ENCODE data around the gene UTY. TPM values are rescaled to one million over a fixed set of nuclear protein-coding genes. Genes with fewer than 3 reads are reported as not detected.

Gene UTY
- total RNA-seq, 2 experiments from 2014 or later, result 25.9 to 26.0 TPM

Other genes with a start within 250 kb of the UTY start
- 1 to 10 TPM; 1.1 to 1.4 TPM for gene TMSB4Y, start 223.9 kb upstream of the UTY start, total RNA-seq